ENCODE data around the gene PEPD.

PEPD gene

DNA sequence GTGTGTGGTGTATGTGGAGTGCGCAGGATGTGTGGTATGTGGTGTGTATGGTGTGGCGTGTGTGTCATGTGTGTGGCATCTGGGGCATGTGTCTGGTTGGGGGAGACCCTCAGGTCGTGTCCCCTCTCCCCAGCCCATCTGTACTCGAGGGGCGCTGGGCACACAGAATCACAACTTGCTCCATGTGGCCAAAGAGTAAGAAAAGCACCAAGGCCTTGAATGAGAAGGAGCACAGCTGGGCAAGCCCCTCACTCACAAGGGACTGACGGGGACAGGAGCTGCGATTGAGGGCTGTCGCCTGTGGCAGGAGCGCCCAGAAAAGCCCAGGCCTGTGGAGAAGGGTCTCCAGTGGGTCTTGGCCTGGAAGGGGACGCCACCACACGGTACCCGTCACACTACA is 62.8 kb downstream of the PEPD start:
- no peak overlapping the region for H3K4me3 ChIP-seq (ENCODE audit: low read length)
- no peaks in the 10 kb centered on the region for H3K27me3 ChIP-seq (replicated peaks; ENCODE audit: insufficient read depth, low read length)
- H3K27ac ChIP-seq (ENCODE audit: low read length) = no peak overlapping the region
- H3F3A ChIP-seq (ENCODE audit: insufficient read depth, low read length) = no peaks in the 10 kb centered on the region
- H3K4me1 ChIP-seq (ENCODE audit: low read length) = no peaks in the 10 kb centered on the region
- H4K20me1 ChIP-seq (ENCODE audit: insufficient read depth, low read length) = 0 out of 2 replicates have a peak, but pooled peaks cover 4% of the 10 kb centered on the region
- H3K79me2 ChIP-seq (ENCODE audit: low read length) = no peaks in the 10 kb centered on the region
- H3K36me3 ChIP-seq (replicated peaks; ENCODE audit: insufficient read depth, low read length) = no peaks in the 10 kb centered on the region
- no peak for DNase-seq
- no peak overlapping the region for H3K9ac ChIP-seq (ENCODE audit: low read length)
- H3K9me2 ChIP-seq (replicated peaks; ENCODE audit: insufficient read depth, low read length) = no peaks in the 10 kb centered on the region
- TF ChIP-seq, protein P1, sequence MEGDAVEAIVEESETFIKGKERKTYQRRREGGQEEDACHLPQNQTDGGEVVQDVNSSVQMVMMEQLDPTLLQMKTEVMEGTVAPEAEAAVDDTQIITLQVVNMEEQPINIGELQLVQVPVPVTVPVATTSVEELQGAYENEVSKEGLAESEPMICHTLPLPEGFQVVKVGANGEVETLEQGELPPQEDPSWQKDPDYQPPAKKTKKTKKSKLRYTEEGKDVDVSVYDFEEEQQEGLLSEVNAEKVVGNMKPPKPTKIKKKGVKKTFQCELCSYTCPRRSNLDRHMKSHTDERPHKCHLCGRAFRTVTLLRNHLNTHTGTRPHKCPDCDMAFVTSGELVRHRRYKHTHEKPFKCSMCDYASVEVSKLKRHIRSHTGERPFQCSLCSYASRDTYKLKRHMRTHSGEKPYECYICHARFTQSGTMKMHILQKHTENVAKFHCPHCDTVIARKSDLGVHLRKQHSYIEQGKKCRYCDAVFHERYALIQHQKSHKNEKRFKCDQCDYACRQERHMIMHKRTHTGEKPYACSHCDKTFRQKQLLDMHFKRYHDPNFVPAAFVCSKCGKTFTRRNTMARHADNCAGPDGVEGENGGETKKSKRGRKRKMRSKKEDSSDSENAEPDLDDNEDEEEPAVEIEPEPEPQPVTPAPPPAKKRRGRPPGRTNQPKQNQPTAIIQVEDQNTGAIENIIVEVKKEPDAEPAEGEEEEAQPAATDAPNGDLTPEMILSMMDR (IDR thresholded peaks at IDR 0.05; ENCODE audit: low read length) = no peak
- TF ChIP-seq EZH2phosphoT487 (IDR thresholded peaks at IDR 0.05; ENCODE audit: low read length) (no peak), EZH2 (optimal IDR thresholded peaks at IDR 0.05; ENCODE audit: low read depth, low read length) (no peak)
- H3K9me3 ChIP-seq (replicated peaks; ENCODE audit: insufficient read depth, low read length) = no peaks in the 10 kb centered on the region
- H2AFZ ChIP-seq (ENCODE audit: low read length) = no peak overlapping the region
- H3K4me2 ChIP-seq (ENCODE audit: low read depth, low read length) = no peak overlapping the region

GRCh38 chr19:33458171-33458633 is 63.4 kb downstream of the PEPD start:
- no peaks in the 10 kb centered on the region for H3K27me3 ChIP-seq (replicated peaks; ENCODE audit: insufficient read depth, low read length)
- no peaks in the 10 kb centered on the region for H3K79me2 ChIP-seq (ENCODE audit: low read length)
- no peaks in the 10 kb centered on the region for H3K36me3 ChIP-seq (replicated peaks; ENCODE audit: insufficient read depth, low read length)
- H3K9me3 ChIP-seq (replicated peaks; ENCODE audit: insufficient read depth, low read length) = no peaks in the 10 kb centered on the region
- no peaks in the 10 kb centered on the region for H3K9me2 ChIP-seq (replicated peaks; ENCODE audit: insufficient read depth, low read length)
- no peak overlapping the region for H3K27ac ChIP-seq (ENCODE audit: low read length)
- no peak overlapping the region for H3K4me3 ChIP-seq (ENCODE audit: low read length)
- TF ChIP-seq, protein P1 (IDR thresholded peaks at IDR 0.05; ENCODE audit: low read length) = no peak
- TF ChIP-seq EZH2phosphoT487 (IDR thresholded peaks at IDR 0.05; ENCODE audit: low read length) (no peak), EZH2 (optimal IDR thresholded peaks at IDR 0.05; ENCODE audit: low read depth, low read length) (no peak)
- H4K20me1 ChIP-seq (ENCODE audit: insufficient read depth, low read length) = 0 out of 2 replicates have a peak, but pooled peaks cover 4% of the 10 kb centered on the region
- H3K4me1 ChIP-seq (ENCODE audit: low read length) = no peaks in the 10 kb centered on the region
- H2AFZ ChIP-seq (ENCODE audit: low read length) = no peak overlapping the region
- H3F3A ChIP-seq (ENCODE audit: insufficient read depth, low read length) = no peaks in the 10 kb centered on the region
- no peak overlapping the region for H3K4me2 ChIP-seq (ENCODE audit: low read depth, low read length)
- no peak for DNase-seq
- no peak overlapping the region for H3K9ac ChIP-seq (ENCODE audit: low read length)

DNA sequence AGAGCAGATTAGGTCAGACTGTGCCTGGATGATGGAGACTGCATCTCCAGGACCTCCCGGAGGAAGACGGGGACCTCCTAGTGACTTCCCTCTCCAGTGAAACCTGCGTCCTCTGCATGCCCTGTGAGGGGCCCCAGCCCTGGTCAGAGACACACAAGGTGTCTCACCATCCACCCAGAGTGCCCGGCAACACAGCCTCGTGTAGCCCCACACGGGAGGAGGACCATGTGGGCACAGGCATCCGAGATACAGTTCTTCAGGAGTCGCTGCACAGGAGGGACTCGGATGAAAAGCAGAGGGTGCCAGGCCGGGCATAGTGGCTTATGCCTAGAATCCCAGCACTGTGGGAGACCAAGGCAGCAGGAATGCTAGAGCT is 64.8 kb downstream of the PEPD start:
- Histone ChIP-seq H3K4me2 (ENCODE audit: low read depth, low read length) (no peak overlapping the region), H3K9me2 (replicated peaks; ENCODE audit: insufficient read depth, low read length) (no peaks in the 10 kb centered on the region), H3K27me3 (replicated peaks; ENCODE audit: insufficient read depth, low read length) (no peaks in the 10 kb centered on the region), H3K27ac (ENCODE audit: low read length) (no peak overlapping the region), H3K9me3 (replicated peaks; ENCODE audit: insufficient read depth, low read length) (no peaks in the 10 kb centered on the region), H3K4me1 (ENCODE audit: low read length) (no peaks in the 10 kb centered on the region), H4K20me1 (ENCODE audit: insufficient read depth, low read length) (0 out of 2 replicates have a peak, but pooled peaks cover 4% of the 10 kb centered on the region), H2AFZ (ENCODE audit: low read length) (no peak overlapping the region), H3K79me2 (ENCODE audit: low read length) (no peaks in the 10 kb centered on the region), H3F3A (ENCODE audit: insufficient read depth, low read length) (no peaks in the 10 kb centered on the region), H3K36me3 (replicated peaks; ENCODE audit: insufficient read depth, low read length) (no peaks in the 10 kb centered on the region), H3K9ac (ENCODE audit: low read length) (no peak overlapping the region), H3K4me3 (ENCODE audit: low read length) (no peak overlapping the region)
- DNase-seq = no peak
- no peak for TF ChIP-seq EZH2 (optimal IDR thresholded peaks at IDR 0.05; ENCODE audit: low read depth, low read length)
- TF ChIP-seq, protein P1 (IDR thresholded peaks at IDR 0.05; ENCODE audit: low read length) = no peak
